Measurements from ENCODE around the gene KCNK10.

GRCh38 chr14:88324491-88324890 lies 1.4 kb upstream of the KCNK10 start:
- no peak for TF ChIP-seq CTCF (IDR thresholded peaks at IDR 0.05; ENCODE audit: control extremely low read depth in 1 of 3, insufficient read depth in 1 of 3, low read depth in 1 of 3, low read length in 3 of 3)
- TF ChIP-seq TAF1 (IDR thresholded peaks at IDR 0.05; ENCODE audit: low read depth, low read length), result no peak
- no peak for TF ChIP-seq EZH2 (IDR thresholded peaks at IDR 0.05; ENCODE audit: low read depth, low read length, severe bottlenecking)
- TF ChIP-seq BRCA1 (IDR thresholded peaks at IDR 0.05; ENCODE audit: low read depth, low read length), result no peak

Measured in H1 (cell line).